ENCODE measurements around the gene BBS9.

The BBS9 gene

GRCh38 chr7:33422141-33422540 lies 292.8 kb downstream of the BBS9 start:
- WGBS (ENCODE audit: insufficient coverage, insufficient read length) = 100% methylated on average over 1 of the region's 2 CpGs
- no peak for DNase-seq (ENCODE audit: low read depth, low spot score)
- Histone ChIP-seq H3K27ac (ENCODE audit: low read length) (no peak overlapping the region), H3K4me3 (ENCODE audit: low read length) (no peak overlapping the region), H3K27me3 (ENCODE audit: control insufficient read depth, insufficient read depth, low read length) (no peaks in the 10 kb centered on the region), H3K4me1 (ENCODE audit: control insufficient read depth, insufficient read depth, low read length) (peaks cover 4% of the 10 kb centered on the region; the same call in 1 of the 2 replicates), H3K36me3 (ENCODE audit: control insufficient read depth, insufficient read depth, low read length) (no peaks in the 10 kb centered on the region), H3K9me3 (ENCODE audit: control insufficient read depth, insufficient read depth, low read length) (no peaks in the 10 kb centered on the region)

- H3K27me3 ChIP-seq (ENCODE audit: control insufficient read depth, insufficient read depth, low read length) = no peaks in the 10 kb centered on the region
- H3K4me1 ChIP-seq (ENCODE audit: control insufficient read depth, insufficient read depth, low read length) = peaks cover 2% of the 10 kb centered on the region; the same call in 1 of the 2 replicates
- no peak overlapping the region for H3K4me3 ChIP-seq (ENCODE audit: low read length)
- DNase-seq (ENCODE audit: low read depth, low spot score) = no peak
- no CpG with 5 or more reads among the region's 8 CpGs for WGBS (ENCODE audit: insufficient coverage, insufficient read length)
- no peak overlapping the region for H3K27ac ChIP-seq (ENCODE audit: low read length)
- no peaks in the 10 kb centered on the region for H3K36me3 ChIP-seq (ENCODE audit: control insufficient read depth, insufficient read depth, low read length)
- H3K9me3 ChIP-seq (ENCODE audit: control insufficient read depth, insufficient read depth, low read length) = no peaks in the 10 kb centered on the region
These were observed 293.7 kb downstream of the BBS9 start for GRCh38 chr7:33422825-33423645.

GRCh38 chr7:33423646-33424020 lies 294.3 kb downstream of the BBS9 start:
- Histone ChIP-seq H3K36me3 (ENCODE audit: control insufficient read depth, insufficient read depth, low read length) (no peaks in the 10 kb centered on the region), H3K27ac (ENCODE audit: low read length) (no peak overlapping the region), H3K27me3 (ENCODE audit: control insufficient read depth, insufficient read depth, low read length) (no peaks in the 10 kb centered on the region), H3K4me3 (ENCODE audit: low read length) (no peak overlapping the region), H3K9me3 (ENCODE audit: control insufficient read depth, insufficient read depth, low read length) (no peaks in the 10 kb centered on the region), H3K4me1 (ENCODE audit: control insufficient read depth, insufficient read depth, low read length) (no peaks in the 10 kb centered on the region)
- no CpG with 5 or more reads among the region's 1 CpG for WGBS (ENCODE audit: insufficient coverage, insufficient read length)
- DNase-seq (ENCODE audit: low read depth, low spot score) = peak; percentile 35

GRCh38 chr7:33425395-33425794 lies 296.0 kb downstream of the BBS9 start:
- no peak for DNase-seq (ENCODE audit: low read depth, low spot score)
- Histone ChIP-seq H3K4me3 (ENCODE audit: low read length) (no peak overlapping the region), H3K27me3 (ENCODE audit: control insufficient read depth, insufficient read depth, low read length) (no peaks in the 10 kb centered on the region), H3K27ac (ENCODE audit: low read length) (no peak overlapping the region), H3K9me3 (ENCODE audit: control insufficient read depth, insufficient read depth, low read length) (no peaks in the 10 kb centered on the region), H3K4me1 (ENCODE audit: control insufficient read depth, insufficient read depth, low read length) (no peaks in the 10 kb centered on the region), H3K36me3 (ENCODE audit: control insufficient read depth, insufficient read depth, low read length) (no peaks in the 10 kb centered on the region)
- WGBS (ENCODE audit: insufficient coverage, insufficient read length) = no CpG with 5 or more reads among the region's 5 CpGs

GRCh38 chr7:33425929-33426678 lies 296.7 kb downstream of the BBS9 start:
- Histone ChIP-seq H3K9me3 (ENCODE audit: control insufficient read depth, insufficient read depth, low read length) (no peaks in the 10 kb centered on the region), H3K4me1 (ENCODE audit: control insufficient read depth, insufficient read depth, low read length) (no peaks in the 10 kb centered on the region), H3K36me3 (ENCODE audit: control insufficient read depth, insufficient read depth, low read length) (no peaks in the 10 kb centered on the region), H3K27me3 (ENCODE audit: control insufficient read depth, insufficient read depth, low read length) (no peaks in the 10 kb centered on the region), H3K27ac (ENCODE audit: low read length) (no peak overlapping the region), H3K4me3 (ENCODE audit: low read length) (no peak overlapping the region)
- WGBS (ENCODE audit: insufficient coverage, insufficient read length) = 100% methylated on average over 2 of the region's 5 CpGs
- DNase-seq (ENCODE audit: low read depth, low spot score) = no peak

- DNase-seq (ENCODE audit: low read depth, low spot score) = no peak
- no peaks in the 10 kb centered on the region for H3K36me3 ChIP-seq (ENCODE audit: control insufficient read depth, insufficient read depth, low read length)
These were observed 299.1 kb downstream of the BBS9 start for GRCh38 chr7:33428415-33428814.

GRCh38 chr7:33431543-33431942 lies 302.2 kb downstream of the BBS9 start:
- H3K36me3 ChIP-seq (ENCODE audit: control insufficient read depth, insufficient read depth, low read length) = no peaks in the 10 kb centered on the region
- H3K9me3 ChIP-seq (ENCODE audit: control insufficient read depth, insufficient read depth, low read length) = no peaks in the 10 kb centered on the region
- H3K4me1 ChIP-seq (ENCODE audit: control insufficient read depth, insufficient read depth, low read length) = no peaks in the 10 kb centered on the region
- H3K27me3 ChIP-seq (ENCODE audit: control insufficient read depth, insufficient read depth, low read length) = no peaks in the 10 kb centered on the region
- no CpG with 5 or more reads among the region's 2 CpGs for WGBS (ENCODE audit: insufficient coverage, insufficient read length)
- no peak for DNase-seq (ENCODE audit: low read depth, low spot score)
- H3K4me3 ChIP-seq (ENCODE audit: low read length) = no peak overlapping the region
- no peak overlapping the region for H3K27ac ChIP-seq (ENCODE audit: low read length)

More at GRCh38 chr7:33428415-33428814, 299.1 kb downstream of the BBS9 start:
- no peaks in the 10 kb centered on the region for H3K9me3 ChIP-seq (ENCODE audit: control insufficient read depth, insufficient read depth, low read length)
- no peak overlapping the region for H3K4me3 ChIP-seq (ENCODE audit: low read length)
- H3K27me3 ChIP-seq (ENCODE audit: control insufficient read depth, insufficient read depth, low read length) = no peaks in the 10 kb centered on the region
- H3K27ac ChIP-seq (ENCODE audit: low read length) = no peak overlapping the region
- H3K4me1 ChIP-seq (ENCODE audit: control insufficient read depth, insufficient read depth, low read length) = no peaks in the 10 kb centered on the region

- no CpG with 5 or more reads among the region's 1 CpG for WGBS (ENCODE audit: insufficient coverage, insufficient read length)
- no peak overlapping the region for H3K27ac ChIP-seq (ENCODE audit: low read length)
- no peaks in the 10 kb centered on the region for H3K4me1 ChIP-seq (ENCODE audit: control insufficient read depth, insufficient read depth, low read length)
- H3K27me3 ChIP-seq (ENCODE audit: control insufficient read depth, insufficient read depth, low read length) = no peaks in the 10 kb centered on the region
- no peak overlapping the region for H3K4me3 ChIP-seq (ENCODE audit: low read length)
- H3K36me3 ChIP-seq (ENCODE audit: control insufficient read depth, insufficient read depth, low read length) = no peaks in the 10 kb centered on the region
- H3K9me3 ChIP-seq (ENCODE audit: control insufficient read depth, insufficient read depth, low read length) = no peaks in the 10 kb centered on the region
- no peak for DNase-seq (ENCODE audit: low read depth, low spot score)
These were observed 303.5 kb downstream of the BBS9 start for GRCh38 chr7:33432821-33433220.

GRCh38 chr7:33433357-33433756 lies 304.0 kb downstream of the BBS9 start:
- H3K36me3 ChIP-seq (ENCODE audit: control insufficient read depth, insufficient read depth, low read length) = no peaks in the 10 kb centered on the region
- H3K4me1 ChIP-seq (ENCODE audit: control insufficient read depth, insufficient read depth, low read length) = no peaks in the 10 kb centered on the region
- no peak overlapping the region for H3K4me3 ChIP-seq (ENCODE audit: low read length)
- H3K9me3 ChIP-seq (ENCODE audit: control insufficient read depth, insufficient read depth, low read length) = no peaks in the 10 kb centered on the region
- DNase-seq (ENCODE audit: low read depth, low spot score) = no peak
- WGBS (ENCODE audit: insufficient coverage, insufficient read length) = no CpG with 5 or more reads among the region's 2 CpGs
- no peak overlapping the region for H3K27ac ChIP-seq (ENCODE audit: low read length)
- H3K27me3 ChIP-seq (ENCODE audit: control insufficient read depth, insufficient read depth, low read length) = no peaks in the 10 kb centered on the region

GRCh38 chr7:33444511-33444910 lies 315.1 kb downstream of the BBS9 start:
- DNase-seq (ENCODE audit: low read depth, low spot score) = no peak
- no peak overlapping the region for H3K4me3 ChIP-seq (ENCODE audit: low read length)
- H3K36me3 ChIP-seq (ENCODE audit: control insufficient read depth, insufficient read depth, low read length) = no peaks in the 10 kb centered on the region
- H3K4me1 ChIP-seq (ENCODE audit: control insufficient read depth, insufficient read depth, low read length) = no peaks in the 10 kb centered on the region
- WGBS (ENCODE audit: insufficient coverage, insufficient read length) = no CpG with 5 or more reads among the region's 4 CpGs
- no peak overlapping the region for H3K27ac ChIP-seq (ENCODE audit: low read length)
- no peaks in the 10 kb centered on the region for H3K9me3 ChIP-seq (ENCODE audit: control insufficient read depth, insufficient read depth, low read length)
- no peaks in the 10 kb centered on the region for H3K27me3 ChIP-seq (ENCODE audit: control insufficient read depth, insufficient read depth, low read length)

All from iPS DF 6.9 (cell line).